Anterior cingulate cortex (tissue), 58 donors: ENCODE results near the gene PLCL1.

Experiments used
- DNase-seq, 58 donors: peaks; one replicate each; lab custom pipeline; 2025; lab: John Stamatoyannopoulos, UW

The PLCL1 gene

DNA sequence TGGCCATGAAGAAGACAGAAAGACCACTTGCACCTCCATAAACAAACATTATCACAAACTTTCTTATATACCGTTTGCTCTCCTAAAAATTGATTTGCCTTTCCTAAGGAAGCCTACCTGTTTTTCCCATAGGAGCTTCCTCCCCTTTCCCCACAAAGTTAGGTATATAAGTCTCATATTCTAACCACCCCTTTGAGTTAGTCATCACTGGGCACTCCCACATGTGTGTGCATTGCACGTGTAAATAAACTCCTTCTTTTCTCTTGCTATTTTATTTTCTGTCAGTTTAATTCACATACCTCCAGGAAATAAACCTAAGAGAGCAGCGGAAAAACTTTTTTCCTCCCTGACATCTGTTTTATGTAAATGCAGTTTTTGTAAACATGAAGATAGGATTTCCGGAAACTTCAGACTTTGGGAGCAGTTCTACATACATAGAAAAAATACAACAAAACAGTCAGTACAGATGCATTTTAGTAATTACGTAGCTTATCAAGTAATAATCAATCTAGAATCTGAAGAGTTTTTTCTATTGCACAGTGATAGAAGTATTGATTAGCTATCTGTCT is 46.6 kb downstream of the PLCL1 start:
- DNase-seq, result no peak

DNA sequence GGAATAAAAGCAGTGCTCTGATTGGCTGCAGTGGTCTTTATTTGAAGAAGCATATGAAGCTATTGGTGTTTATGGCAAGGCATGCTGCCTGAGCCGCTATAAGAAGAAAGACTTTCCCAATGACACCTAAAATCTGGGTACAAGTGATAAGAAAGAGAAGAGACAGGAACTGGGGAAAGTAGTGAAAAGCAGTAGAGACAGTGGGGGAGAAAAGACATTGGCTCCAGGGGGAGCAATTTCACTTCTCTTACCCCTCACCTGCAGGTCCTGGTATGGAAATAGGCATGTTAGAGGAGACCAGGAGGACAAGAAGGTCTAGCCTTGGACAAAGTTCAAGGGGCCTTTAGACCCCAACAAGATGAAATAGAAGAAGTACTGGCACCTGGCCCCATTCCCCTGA is 47.1 kb downstream of the PLCL1 start:
- DNase-seq, result peak in 1 of 58 donors; percentile 37

- peak in 48 of 58 donors; percentile 6 to 86 (median 52) for DNase-seq
These were observed 47.7 kb downstream of the PLCL1 start for GRCh38 chr2:197852108-197852507.

GRCh38 chr2:197853549-197853948 is 49.2 kb downstream of the PLCL1 start:
- DNase-seq, result no peak

DNA sequence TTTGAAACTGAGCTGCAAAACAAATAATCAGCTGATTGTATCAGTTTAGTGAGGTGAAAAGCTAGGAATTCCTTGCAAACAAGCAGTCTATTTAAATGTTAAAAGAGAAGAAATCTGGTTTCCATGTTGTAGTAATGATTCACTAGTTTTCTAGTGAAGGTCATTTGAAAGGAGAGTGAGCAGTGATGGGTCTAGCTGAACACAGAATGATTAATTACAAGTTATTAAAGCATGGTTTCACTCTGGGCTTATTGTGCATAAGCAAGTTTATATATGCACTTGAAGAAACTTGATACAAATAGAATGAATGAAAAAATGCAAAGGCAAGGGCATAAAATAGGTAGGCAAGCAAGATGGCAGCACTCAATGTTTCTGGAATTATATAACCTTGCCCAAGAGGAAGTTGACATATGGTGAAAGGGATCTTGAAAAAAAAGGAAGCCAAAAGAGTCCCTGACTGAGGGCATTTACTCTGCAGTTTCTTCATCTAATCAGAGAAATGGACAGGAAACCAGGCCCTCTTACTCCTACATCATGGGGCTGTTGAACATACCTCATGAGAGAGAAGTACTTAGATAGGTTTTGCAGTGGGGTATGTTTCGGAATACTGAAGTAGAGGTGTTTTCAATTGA is 53.2 kb downstream of the PLCL1 start:
- no peak for DNase-seq

DNA sequence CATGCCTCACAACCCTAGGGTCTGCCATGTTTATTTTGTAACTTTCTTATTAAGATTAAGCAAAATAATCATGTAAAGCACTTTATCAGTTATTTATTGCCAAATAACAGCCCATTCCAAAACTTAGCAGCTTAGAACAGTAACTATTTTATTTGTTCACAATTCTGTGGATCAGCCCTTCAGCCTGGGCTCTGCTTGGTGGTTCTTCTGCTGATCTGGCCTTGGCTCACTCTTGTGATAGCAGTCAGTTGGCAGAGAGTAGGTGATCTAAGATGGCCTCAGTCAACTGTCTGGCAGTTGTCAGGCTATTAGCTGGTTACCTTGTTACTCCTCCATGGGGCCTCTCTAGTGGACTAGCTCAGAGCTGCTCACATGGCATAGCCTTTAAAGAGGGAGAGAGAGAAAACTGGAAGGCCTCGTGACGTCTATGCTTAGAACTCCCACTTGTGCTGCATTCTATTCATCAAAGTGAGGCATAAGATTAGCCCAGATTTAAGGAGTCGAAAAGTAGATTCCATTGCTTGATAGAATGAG is 54.3 kb downstream of the PLCL1 start:
- DNase-seq, result no peak

DNA sequence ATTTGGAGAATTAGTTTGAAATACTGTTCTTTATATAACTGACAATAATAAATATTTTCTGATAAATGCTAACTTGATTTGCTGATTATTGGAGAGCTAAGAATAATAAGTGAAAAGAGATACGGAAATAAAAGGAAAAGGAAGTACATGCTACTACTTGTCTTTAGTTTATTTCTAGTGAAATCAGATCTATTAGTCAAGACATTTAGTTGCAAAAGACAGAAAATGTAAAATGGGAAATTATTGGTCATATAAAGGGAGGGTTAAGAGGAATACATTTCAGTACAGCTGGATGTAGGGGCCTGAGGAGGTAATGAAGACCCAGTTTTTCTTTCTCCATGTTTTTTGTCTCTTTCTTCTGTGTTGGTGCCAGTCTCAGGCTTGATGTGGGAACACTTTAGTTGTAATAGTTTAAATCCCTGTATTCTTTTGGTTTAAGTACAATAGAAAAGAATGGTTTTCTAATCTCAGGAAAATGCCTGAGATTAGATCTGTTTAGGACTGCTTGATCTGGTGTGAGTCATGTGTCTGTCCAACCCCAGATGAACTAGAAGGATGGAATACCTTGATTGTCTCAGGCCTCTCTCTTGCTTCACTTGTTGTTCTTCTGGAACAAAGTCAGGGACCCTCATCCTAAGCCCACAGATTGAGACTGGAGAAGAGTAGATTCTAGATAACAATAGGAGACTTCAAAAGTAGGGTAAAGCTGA is 58.0 kb downstream of the PLCL1 start:
- DNase-seq, result no peak

DNA sequence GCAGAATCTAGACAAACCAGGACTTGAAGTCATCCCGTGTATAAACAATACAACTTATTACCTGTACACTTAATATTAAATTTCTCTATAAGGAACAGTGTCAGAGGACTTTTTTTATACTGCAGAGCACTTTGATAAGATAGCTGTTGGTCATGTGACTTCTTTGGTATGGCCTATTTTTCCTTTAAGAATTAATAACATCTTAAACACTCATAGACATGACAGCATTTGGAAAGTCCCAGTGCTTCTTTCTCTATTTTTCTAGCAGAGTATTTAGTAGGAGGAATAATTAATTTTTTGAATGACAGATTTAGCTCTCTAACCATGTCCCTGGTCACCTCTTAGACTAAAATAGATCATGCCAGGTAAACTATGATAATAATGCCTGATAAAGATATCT is 59.4 kb downstream of the PLCL1 start:
- DNase-seq, result no peak

DNA sequence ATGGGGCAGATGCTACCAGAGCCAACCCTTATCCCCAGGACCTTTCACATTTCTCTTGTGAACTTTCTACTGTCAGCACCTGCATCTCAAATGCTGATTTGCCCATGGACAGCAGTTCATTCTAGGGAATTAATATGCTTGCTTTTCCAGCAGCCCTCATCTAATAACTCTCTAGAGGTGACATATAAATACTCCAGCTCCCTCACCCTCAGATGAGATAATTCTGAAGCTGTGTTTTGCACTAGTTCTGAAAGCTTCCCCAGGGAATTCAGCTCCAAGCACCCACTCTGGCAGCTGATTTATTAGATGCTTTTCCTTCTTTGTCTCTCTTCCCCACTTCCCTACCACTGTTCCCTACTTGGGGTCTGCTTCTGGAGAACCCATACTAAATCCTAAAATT is 62.1 kb downstream of the PLCL1 start:
- no peak for DNase-seq

DNA sequence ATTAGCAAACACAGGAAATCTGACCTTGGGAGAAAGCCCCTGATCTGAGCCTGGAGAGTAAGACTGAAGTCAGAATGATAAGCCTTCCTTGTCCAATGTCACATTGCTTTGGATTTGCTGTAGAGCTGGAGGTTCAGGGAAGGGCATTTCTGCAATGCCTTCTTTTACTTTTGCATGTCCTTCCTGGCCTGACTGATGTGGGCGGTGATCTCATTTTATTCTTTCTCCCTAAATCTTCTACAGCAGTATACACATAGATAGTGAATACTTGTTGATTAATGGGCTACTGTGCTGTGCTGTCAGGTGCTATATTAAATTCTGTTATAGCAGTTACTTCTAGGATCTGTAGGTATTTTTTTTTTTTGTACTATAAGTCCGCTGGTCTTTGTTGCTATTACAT is 62.6 kb downstream of the PLCL1 start:
- DNase-seq, result no peak

DNA sequence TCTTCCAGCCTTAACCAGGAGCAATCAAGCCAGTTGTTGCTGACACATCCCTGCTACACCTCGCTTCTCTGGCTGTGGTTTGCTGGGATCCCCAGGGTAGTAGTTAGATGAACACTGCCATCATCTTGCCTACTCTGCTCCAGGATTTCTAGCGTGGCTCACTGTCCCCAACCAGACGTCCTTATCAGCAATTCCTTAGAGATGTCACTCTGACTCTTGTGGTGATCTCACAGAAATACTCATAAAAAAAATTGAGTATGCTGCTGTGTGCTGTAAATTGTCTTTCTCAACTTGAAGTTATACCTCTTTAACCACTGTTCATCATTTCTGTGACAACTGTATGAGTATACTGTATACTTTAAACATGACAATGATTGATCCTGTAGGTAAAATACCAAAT is 63.2 kb downstream of the PLCL1 start:
- no peak for DNase-seq

- DNase-seq, result no peak
These were observed 63.8 kb downstream of the PLCL1 start for GRCh38 chr2:197868206-197868605.

GRCh38 chr2:197869041-197869440 is 64.6 kb downstream of the PLCL1 start:
- DNase-seq, result no peak

- no peak for DNase-seq
These were observed 65.2 kb downstream of the PLCL1 start for GRCh38 chr2:197869501-197870111.

DNA sequence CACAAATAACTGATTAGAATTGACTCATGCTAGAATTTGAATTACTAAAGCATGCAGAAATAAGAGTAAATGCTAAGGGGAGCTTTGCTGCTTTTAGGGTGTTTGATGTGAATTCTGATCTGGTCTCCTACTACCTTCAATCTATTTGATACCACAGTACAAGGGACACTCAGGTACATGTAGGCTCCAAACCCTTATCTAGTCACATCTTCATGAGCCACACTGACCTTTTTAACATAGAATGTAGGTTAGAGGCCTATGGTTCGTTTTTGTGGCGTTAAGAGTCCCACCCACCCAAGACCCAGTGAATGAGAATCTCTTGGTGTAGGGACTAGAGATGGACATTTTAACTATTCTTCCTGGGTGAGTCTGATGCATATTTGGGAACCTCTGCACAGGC is 65.7 kb downstream of the PLCL1 start:
- DNase-seq, result no peak

DNA sequence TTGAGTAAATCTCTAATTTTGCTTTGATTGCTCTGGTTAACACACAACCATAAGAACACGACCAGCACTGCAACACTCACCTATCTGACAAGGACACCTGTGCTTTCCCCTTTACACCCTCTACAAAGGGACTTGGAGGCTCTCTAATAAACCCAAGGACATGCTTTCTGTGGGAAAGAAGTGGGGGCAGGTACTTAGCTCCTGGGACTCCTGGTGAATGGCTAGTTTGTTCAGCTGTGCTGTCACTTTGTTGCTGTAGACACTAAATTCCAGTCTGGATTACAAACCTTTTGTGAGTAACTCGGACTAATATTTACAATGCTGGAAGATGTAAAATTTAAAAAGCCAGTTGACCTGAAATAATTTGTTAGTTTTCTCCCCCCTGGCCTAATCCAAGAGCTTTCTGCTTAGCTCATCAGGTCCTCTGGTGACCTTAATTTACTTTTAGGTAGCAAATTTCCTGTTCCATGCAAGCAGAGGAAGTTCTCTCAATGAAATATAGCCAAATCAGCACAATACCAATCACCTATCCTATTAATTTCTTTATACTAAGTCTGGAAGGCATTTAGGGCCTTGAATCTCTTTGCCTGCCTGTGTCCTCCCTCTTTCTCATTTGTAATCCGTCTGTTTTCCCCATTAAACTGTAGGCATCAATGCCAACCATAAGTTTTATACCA is 67.5 kb downstream of the PLCL1 start:
- DNase-seq, result no peak

DNA sequence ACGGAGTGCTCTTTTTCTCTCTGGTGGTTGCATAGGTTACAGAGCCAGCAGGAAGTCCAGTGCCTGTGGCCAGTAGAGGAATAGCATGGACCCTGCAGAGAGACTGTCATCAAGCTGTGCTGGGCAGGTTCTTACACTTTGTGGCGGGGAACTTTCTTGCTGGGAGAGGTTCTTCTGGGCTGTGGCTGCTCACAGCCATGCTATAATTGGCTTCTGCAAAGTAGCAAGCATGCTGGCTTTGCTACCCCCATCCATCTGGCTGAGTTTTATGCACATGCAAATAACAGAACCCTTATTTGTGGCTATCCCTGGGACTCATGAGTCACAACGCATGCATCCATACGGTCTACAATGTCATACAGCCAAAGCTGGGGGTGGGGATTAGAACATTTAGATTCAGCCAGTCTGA is 68.9 kb downstream of the PLCL1 start:
- DNase-seq, result peak in 37 of 58 donors; percentile 1 to 65 (median 35)

DNA sequence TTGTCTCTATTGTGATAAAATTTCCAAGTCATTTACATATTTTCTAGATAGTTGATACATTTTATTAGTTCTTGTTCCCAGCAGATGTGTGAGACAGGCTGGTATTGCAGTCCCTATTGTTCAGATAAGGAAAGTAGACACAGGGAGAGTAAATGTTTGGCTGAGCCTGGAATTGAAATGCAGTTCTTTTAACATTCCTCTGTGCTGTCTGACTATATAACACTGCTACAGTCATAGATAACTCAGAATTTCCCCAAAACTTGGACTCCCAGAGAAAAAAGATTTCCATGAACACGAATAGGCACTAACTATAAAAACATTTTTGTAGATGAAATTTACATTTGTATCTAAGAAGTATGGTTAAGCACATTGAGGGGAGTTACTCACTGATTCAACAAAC is 71.4 kb downstream of the PLCL1 start:
- no peak for DNase-seq

DNA sequence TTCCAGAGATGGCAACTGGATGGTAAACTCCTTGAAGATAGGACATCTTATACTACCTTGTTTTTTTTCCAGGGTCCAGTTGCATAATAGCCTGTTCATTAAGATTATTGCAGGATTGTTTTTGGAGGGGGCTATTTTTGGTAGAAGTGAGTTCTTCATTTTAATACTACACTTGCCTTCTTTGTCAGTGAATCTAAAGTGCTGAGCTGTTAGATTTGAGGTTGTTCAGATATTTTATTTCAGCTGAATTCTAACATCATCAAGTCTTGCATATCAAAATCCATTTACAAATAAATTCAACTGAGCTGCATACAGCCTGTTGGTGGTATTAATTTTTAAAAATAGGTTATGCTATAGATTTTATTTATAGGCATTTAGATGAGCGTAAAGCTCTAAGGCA is 72.1 kb downstream of the PLCL1 start:
- no peak for DNase-seq

- no peak for DNase-seq
These were observed 72.6 kb downstream of the PLCL1 start for GRCh38 chr2:197877038-197877437.

DNA sequence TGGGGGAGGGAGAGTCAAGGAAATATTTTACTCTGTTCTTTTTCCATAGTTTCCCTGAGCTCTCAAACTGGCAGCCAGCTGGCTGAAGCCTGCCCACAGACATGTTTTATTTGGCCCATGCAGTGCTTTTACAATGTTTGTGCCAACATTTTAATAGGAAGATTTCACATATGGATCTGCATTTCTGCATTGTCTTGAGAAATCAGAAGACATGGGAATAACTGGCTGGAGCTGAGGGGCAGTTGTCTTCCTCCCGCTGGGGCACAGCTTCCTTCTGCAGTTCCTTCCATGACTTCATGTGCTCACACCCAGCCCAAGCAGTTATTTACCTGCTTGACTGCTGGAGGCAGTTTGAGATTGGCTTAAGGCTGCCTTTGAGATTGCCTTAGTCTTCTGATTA is 74.4 kb downstream of the PLCL1 start:
- peak in 3 of 58 donors; percentile 1 to 13 (median 2) for DNase-seq
